Measurements from ENCODE around the gene AGT.

- no peak for TF ChIP-seq CTCF (IDR thresholded peaks at IDR 0.05)
- no peak for TF ChIP-seq POLR2A (IDR thresholded peaks at IDR 0.05)
Measured at GRCh38 chr1:230690101-230690500, 23.8 kb downstream of the AGT start.

Data from Peyer's patch (tissue), 4 donors.